ENCODE data around the gene UROS.

GRCh38 chr10:125843603-125844329 is 20.7 kb upstream of the UROS start:
- no peak for TF ChIP-seq KDM5A (IDR thresholded peaks at IDR 0.05)
- no peak for TF ChIP-seq CTCF (IDR thresholded peaks at IDR 0.05)
- no peak for TF ChIP-seq USF2 (IDR thresholded peaks at IDR 0.05)
- no peak for TF ChIP-seq RFX5 (IDR thresholded peaks at IDR 0.05)
- TF ChIP-seq REST (IDR thresholded peaks at IDR 0.05) = no peak
- TF ChIP-seq POLR2A (IDR thresholded peaks at IDR 0.05; ENCODE audit: low read length) = no peak
- TF ChIP-seq EP300 (IDR thresholded peaks at IDR 0.05) = no peak
- TF ChIP-seq MYC (IDR thresholded peaks at IDR 0.05; ENCODE audit: borderline replicate concordance, low read length) = no peak
